ENCODE results near the gene DNAJC10. TPM values are rescaled to one million over a fixed set of nuclear protein-coding genes. Genes with fewer than 3 reads are reported as not detected.

Gene DNAJC10, protein sequence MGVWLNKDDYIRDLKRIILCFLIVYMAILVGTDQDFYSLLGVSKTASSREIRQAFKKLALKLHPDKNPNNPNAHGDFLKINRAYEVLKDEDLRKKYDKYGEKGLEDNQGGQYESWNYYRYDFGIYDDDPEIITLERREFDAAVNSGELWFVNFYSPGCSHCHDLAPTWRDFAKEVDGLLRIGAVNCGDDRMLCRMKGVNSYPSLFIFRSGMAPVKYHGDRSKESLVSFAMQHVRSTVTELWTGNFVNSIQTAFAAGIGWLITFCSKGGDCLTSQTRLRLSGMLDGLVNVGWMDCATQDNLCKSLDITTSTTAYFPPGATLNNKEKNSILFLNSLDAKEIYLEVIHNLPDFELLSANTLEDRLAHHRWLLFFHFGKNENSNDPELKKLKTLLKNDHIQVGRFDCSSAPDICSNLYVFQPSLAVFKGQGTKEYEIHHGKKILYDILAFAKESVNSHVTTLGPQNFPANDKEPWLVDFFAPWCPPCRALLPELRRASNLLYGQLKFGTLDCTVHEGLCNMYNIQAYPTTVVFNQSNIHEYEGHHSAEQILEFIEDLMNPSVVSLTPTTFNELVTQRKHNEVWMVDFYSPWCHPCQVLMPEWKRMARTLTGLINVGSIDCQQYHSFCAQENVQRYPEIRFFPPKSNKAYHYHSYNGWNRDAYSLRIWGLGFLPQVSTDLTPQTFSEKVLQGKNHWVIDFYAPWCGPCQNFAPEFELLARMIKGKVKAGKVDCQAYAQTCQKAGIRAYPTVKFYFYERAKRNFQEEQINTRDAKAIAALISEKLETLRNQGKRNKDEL
- 83.4 and 107 TPM in 2 replicates for total RNA-seq

DNA sequence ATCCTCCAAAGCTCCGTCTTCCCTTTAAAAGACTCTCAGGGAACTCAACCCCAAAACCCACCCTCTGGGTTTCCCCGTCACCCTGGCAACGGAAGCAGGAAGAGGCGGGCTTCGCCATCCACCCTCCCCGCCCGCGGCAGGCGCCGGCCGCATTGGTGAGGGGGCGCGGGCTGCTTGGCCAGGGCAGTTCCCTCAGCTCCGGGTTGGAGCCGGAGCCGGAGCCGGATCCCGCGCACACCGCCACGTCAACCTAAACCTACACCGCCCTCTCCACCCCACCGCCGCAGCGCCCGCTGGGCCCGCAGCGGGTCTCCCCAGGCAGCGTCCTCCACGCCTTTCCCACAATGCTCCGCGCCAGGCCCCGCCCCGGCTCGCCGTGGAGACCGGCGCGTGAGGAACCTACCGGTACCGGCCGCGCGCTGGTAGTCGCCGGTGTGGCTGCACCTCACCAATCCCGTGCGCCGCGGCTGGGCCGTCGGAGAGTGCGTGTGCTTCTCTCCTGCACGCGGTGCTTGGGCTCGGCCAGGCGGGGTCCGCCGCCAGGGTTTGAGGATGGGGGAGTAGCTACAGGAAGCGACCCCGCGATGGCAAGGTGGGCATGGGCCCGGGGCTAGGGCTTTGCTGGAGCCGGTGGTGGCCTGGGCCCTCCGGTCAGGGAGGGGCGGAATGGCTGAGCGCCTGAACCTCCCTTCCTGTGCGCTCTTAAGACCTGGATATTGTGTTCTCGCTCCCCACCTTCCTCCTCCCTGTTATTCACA lies at the start of gene DNAJC10:
TSS of gene DNAJC10 (plus strand) at position 366 of the 758 bp plus-strand sequence. CDS start 1,830 bp downstream, outside the sequence.

Small RNA genes within 50 kb of the gene (small RNA-seq; reads per million reads assigned to genes)
- not detected for gene RF00019

Other genes starting within 250 kb of the DNAJC10 start
- under 0.01 TPM in 1 of 2 replicates, not detected in the other for gene FRZB, start 150.4 kb downstream of the DNAJC10 start, total RNA-seq

Data from subcutaneous preadipocyte (primary cell).